Heart left ventricle (tissue), 16 donors: ENCODE measurements around the gene CDT1. TPM values are rescaled to one million over a fixed set of nuclear protein-coding genes. Genes with fewer than 3 reads are reported as not detected.
A peak's percentile ranks its signal among the peaks of the same experiment; 100 is the strongest.

ENCODE experiments used
- ATAC-seq, 4 donors: fragments of 200-7000 bp; cut with Tn5 transposase; one replicate each; pipeline ENCODE4 v1.9.1; 2020 to 2022; ENCODE audit warnings: moderate library complexity in 4 of 4, mild to moderate bottlenecking in 3 of 4, moderate number of reproducible peaks in 1 of 4
- DNase-seq, 5 donors: peaks; one replicate each; pipeline ENCODE4 v3.0.0-alpha.2; 2020
- H3K27ac ChIP-seq, 12 donors: fragments of 200-600 bp; sonication (generic) in 4 of 12; one replicate each; pipeline versions ENCODE4 v1.5.0 to v1.8.0; 2016 to 2022; ENCODE audit warnings: mild to moderate bottlenecking in 2 of 12
- H3K27me3 ChIP-seq, 9 donors: fragments of 200-600 bp; sonication (generic) in 2 of 9; one replicate each; pipeline versions ENCODE4 v1.5.1 to v1.8.0; 2016 to 2022; ENCODE audit warnings: mild to moderate bottlenecking in 3 of 9
- H3K36me3 ChIP-seq, 9 donors: fragments of 200-600 bp; sonication (generic) in 2 of 9; one replicate each; pipeline versions ENCODE4 v1.5.0 to v1.8.0; 2018 to 2022; ENCODE audit warnings: mild to moderate bottlenecking in 2 of 9
- H3K4me1 ChIP-seq, 12 donors: fragments of 200-600 bp; sonication (generic) in 4 of 12; one replicate each; pipeline versions ENCODE4 v1.5.0 to v1.8.0; 2016 to 2022; ENCODE audit warnings: mild to moderate bottlenecking in 3 of 12
- H3K4me3 ChIP-seq, 12 donors: fragments of 200-600 bp; sonication (generic) in 4 of 12; one replicate each; pipeline versions ENCODE4 v1.5.0 to v1.8.0; 2017 to 2022; ENCODE audit warnings: mild to moderate bottlenecking in 9 of 12, moderate library complexity in 4 of 12
- H3K9me3 ChIP-seq, 12 donors: fragments of 200-600 bp; sonication (generic) in 4 of 12; one replicate each; pipeline versions ENCODE4 v1.5.0 to v1.8.0; 2016 to 2022; ENCODE audit warnings: mild to moderate bottlenecking in 1 of 12
- CTCF ChIP-seq, 12 donors: fragments of 200-600 bp; sonication (generic) in 4 of 12; IDR thresholded peaks; one replicate each; pipeline versions ENCODE4 v1.5.0 to v1.8.0; 2018 to 2022; ENCODE audit warnings: antibody characterized with exemption in 12 of 12, mild to moderate bottlenecking in 5 of 12
- POLR2A ChIP-seq, 2 donors: fragments of 450-650 bp; IDR thresholded peaks; one replicate each; pipeline ENCODE4 v1.6.1; 2017; ENCODE audit warnings: antibody characterized with exemption in 2 of 2, mild to moderate bottlenecking in 2 of 2, moderate library complexity in 2 of 2
- WGBS, 4 donors: extraction: QIAGEN DNeasy Blood & Tissue Kit in 2 of 4; methylation state at CpG; one replicate each; pipeline versions ENCODE4 v1.1.5 to v1.1.7; 2013 to 2018; 5-methylcytosine and 5-hydroxymethylcytosine counted together
- intact Hi-C, 10 donors: fragments of 100-400 bp; cut with DNase I; formaldehyde crosslinking; loops; one replicate each; pipeline versions ENCODE4 v1.11.1 to v1.14.2; 2022
- polyA plus RNA-seq, 2 donors: library from polyadenylated mRNA; stranded (reverse); fragments of 200-250 nt; gene quantifications; one replicate each; pipeline ENCODE4 v1.2.3, GENCODE V29; 2013
- total RNA-seq, 9 donors: library from RNA; depleted of rRNA in 2 of 9; stranded (reverse); fragments of >200 nt in 2 of 9; fragmentation: NEBNext Ultra II Directional in 3 of 9; extraction: Animal tissue kit (Norgen Biotek cat#: 25700) in 3 of 9; gene quantifications; one replicate each; pipeline versions ENCODE4 v1.1.0 to v1.2.4, GENCODE V29; 2016 to 2023
- donor health status: ischemic (EF 13 %, LVEDD 7.1; RV severe dilation, severe dysfunction).
- donor health status: healthy with polysubstance abuse.
- donor health status: DM: no; HTN: yes; CAD: no.
- donor health status: DM: no; HTN: no; CAD: no.
- donor health status: ischemic (EF 25% LVEDD 6.9; RV normal size, moderate dysfunction).
- donor health status: ischemic (EF 25% LVEDD 5.7; RV mildly dilated, moderate dysfunction).
- donor health status: healthy.
- donor health status: DM: yes; HTN: yes; CAD: no.
- donor health status: ischemic (EF 35%, LVEDD 5.7; RV mildly dilated, moderate dysfunction).
- donor health status: nonischemic (EF 11% LVEDD 7.7; RV severe dilation, severe dysfunction).
- donor health status: DM: yes; HTN: yes; CAD: no.
- donor health status: PGD.
- donor health status: ischemic (EF 29% LVEDD 5.4; RV normal size, mild dysfunction).
- donor health status: nonischemic (EF 23%, LVEDD 6.1; RV moderate dilation, normal function).

Gene CDT1
- total and polyA plus RNA-seq, 11 donors: 0.19 to 6.1 (median 0.61) TPM

GRCh38 chr16:88761830-88762229 lies 41.8 kb upstream of the CDT1 start:
- H3K9me3 ChIP-seq: peaks cover 0 to 15% (median 0%) of the 10 kb centered on the region in 12 donors
- WGBS, 4 donors: 69 to 77% (median 73%) methylated on average over 5 to 10 of the region's 10 CpGs
- peaks cover 0 to 4% (median 0%) of the 10 kb centered on the region in 9 donors for H3K36me3 ChIP-seq
- ATAC-seq: no peak
- H3K4me1 ChIP-seq: peaks cover 0 to 29% (median 15%) of the 10 kb centered on the region in 12 donors
- intact Hi-C loops: no loop called here
- H3K27ac ChIP-seq: peak overlapping the region in 1 of 12 donors; percentile 92
- no peaks in the 10 kb centered on the region for H3K27me3 ChIP-seq
- H3K4me3 ChIP-seq: no peak overlapping the region
- no peak for DNase-seq
- TF ChIP-seq POLR2A (IDR thresholded peaks at IDR 0.05) (no peak), CTCF (IDR thresholded peaks at IDR 0.05) (no peak)

DNA sequence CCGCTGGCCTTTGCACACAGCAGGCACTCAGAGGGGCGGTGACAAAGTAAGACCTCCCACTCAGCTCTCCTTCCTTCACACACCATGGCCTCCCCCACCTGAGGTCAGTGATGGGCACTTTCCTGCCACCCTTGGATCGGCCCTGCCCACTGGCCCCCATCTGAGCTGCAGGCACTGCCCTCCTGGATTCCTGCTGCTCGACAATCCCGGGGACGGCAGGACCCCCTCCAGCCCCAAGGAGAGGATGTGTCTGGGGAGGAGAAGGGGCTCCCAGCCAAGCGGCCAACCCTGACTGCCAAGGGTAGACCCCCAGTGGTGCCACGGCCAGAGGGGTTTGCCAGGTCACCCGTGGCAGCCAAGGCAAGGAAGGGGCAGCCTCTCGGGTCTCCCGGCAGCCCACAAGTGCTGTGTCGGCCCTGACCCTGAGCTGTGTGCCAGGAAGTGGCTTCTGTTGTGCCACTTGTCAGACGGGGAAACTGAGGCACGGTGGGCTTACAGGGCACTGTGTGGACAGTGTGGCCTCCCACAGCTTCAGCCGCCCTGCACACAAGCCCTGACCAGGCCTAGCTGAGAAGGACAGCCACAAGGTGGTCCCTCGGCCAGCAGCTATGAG lies 41.2 kb upstream of the CDT1 start:
- H3K36me3 ChIP-seq: peaks cover 0 to 4% (median 0%) of the 10 kb centered on the region in 9 donors
- peak overlapping the region in 1 of 12 donors; percentile 92 for H3K27ac ChIP-seq
- ATAC-seq (no peak), DNase-seq (no peak)
- WGBS, 4 donors: 73 to 81% (median 78%) methylated on average over 3 to 16 of the region's 16 CpGs
- H3K4me1 ChIP-seq: peaks cover 0 to 32% (median 18%) of the 10 kb centered on the region in 12 donors
- TF ChIP-seq POLR2A (IDR thresholded peaks at IDR 0.05) (no peak), CTCF (IDR thresholded peaks at IDR 0.05) (no peak)
- intact Hi-C loops: no loop called here
- no peaks in the 10 kb centered on the region for H3K27me3 ChIP-seq
- no peak overlapping the region for H3K4me3 ChIP-seq
- H3K9me3 ChIP-seq: peaks cover 0 to 15% (median 0%) of the 10 kb centered on the region in 12 donors

- Histone ChIP-seq H3K9me3 (peaks cover 0 to 15% (median 0%) of the 10 kb centered on the region in 12 donors), H3K36me3 (peaks cover 0 to 4% (median 0%) of the 10 kb centered on the region in 9 donors), H3K27ac (peak overlapping the region in 1 of 12 donors; percentile 92), H3K4me3 (no peak overlapping the region), H3K27me3 (no peaks in the 10 kb centered on the region), H3K4me1 (peaks cover 1 to 38% (median 21%) of the 10 kb centered on the region in 12 donors)
- TF ChIP-seq POLR2A (IDR thresholded peaks at IDR 0.05): no peak
- no peak for TF ChIP-seq CTCF (IDR thresholded peaks at IDR 0.05)
- 77 to 94% (median 90%) methylated on average over 4 to 10 of the region's 10 CpGs for WGBS, 4 donors
- ATAC-seq: no peak
- intact Hi-C loops: no loop called here
- no peak for DNase-seq
Measured at GRCh38 chr16:88762941-88763340, 40.6 kb upstream of the CDT1 start.

DNA sequence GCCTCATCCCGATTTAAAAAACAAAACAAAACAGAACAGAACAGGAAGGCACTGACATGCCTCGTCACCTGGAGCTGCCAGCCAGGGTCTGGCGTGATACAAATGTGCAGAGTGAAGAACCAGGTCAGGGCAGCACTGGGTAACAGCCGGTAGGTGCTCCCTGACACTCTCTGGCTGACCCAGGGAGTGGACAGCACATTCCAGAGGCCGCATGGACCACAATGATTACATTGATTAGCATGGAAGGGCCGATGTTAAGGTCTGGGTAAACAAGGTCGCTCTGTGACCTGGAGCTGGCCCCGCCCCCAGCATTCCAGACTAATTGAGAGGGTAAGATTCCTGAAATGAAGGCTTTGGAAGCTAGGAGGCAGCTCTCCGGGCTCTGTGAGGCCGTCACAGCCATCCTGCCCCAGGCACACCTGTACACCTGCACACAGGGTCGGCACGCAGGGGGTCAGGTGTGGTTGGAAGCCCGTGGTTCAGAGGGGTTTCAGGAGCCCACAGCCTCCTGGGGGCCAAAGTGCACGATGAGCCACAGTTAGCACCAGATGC lies 40.0 kb upstream of the CDT1 start:
- 76 to 80% (median 77%) methylated on average over 8 to 14 of the region's 14 CpGs for WGBS, 4 donors
- DNase-seq (no peak), ATAC-seq (no peak)
- intact Hi-C loops: no loop called here
- TF ChIP-seq CTCF (IDR thresholded peaks at IDR 0.05): no peak
- no peak for TF ChIP-seq POLR2A (IDR thresholded peaks at IDR 0.05)
- Histone ChIP-seq H3K27ac (peak overlapping the region in 1 of 12 donors; percentile 92), H3K27me3 (no peaks in the 10 kb centered on the region), H3K4me3 (no peak overlapping the region), H3K9me3 (peaks cover 0 to 10% (median 0%) of the 10 kb centered on the region in 12 donors), H3K36me3 (peaks cover 0 to 1% (median 0%) of the 10 kb centered on the region in 9 donors), H3K4me1 (peaks cover 3 to 43% (median 28%) of the 10 kb centered on the region in 12 donors)
